Activated T-helper 1 cell treated with anti-CD3 and anti-CD28 coated beads, Interleukin-12 subunit alpha, Interleukin-12 subunit beta, Interleukin-2, Interleukin-4 antibody, amounts not matched to agents 30 ng/mL and 10 ng/mL and 1 ng/mL, durations not matched to agents 14 hours and 24 hours and 36 hours (primary cell): ENCODE data around the gene SEPTIN11. TPM values are rescaled to one million over a fixed set of nuclear protein-coding genes. Genes with fewer than 3 reads are reported as not detected.

ENCODE experiments used
- DNase-seq: peaks from one replicate; pipeline ENCODE4 v3.0.0; 2021; ENCODE audit warnings: low spot score
- H3K27ac Mint-ChIP-seq: one replicate; pipeline ENCODE4 v1.8.0; 2021; ENCODE audit warnings: mild to moderate bottlenecking, mixed read lengths
- H3K27me3 Mint-ChIP-seq: one replicate; pipeline ENCODE4 v1.8.0; 2022; ENCODE audit warnings: mild to moderate bottlenecking, moderate library complexity, mixed read lengths; ENCODE audit not compliant: insufficient read depth
- H3K36me3 Mint-ChIP-seq: one replicate; pipeline ENCODE4 v1.8.0; 2021; ENCODE audit warnings: low read depth, mixed read lengths
- H3K4me1 Mint-ChIP-seq: one replicate; pipeline ENCODE4 v1.8.0; 2021; ENCODE audit warnings: low read depth, mixed read lengths
- H3K4me3 Mint-ChIP-seq: one replicate; pipeline ENCODE4 v1.8.0; 2021; ENCODE audit warnings: mild to moderate bottlenecking, moderate library complexity, mixed read lengths
- H3K9me3 Mint-ChIP-seq: one replicate; pipeline ENCODE4 v1.8.0; 2021; ENCODE audit warnings: mixed read lengths
- intact Hi-C: fragments of 100-400 bp; cut with micrococcal nuclease; formaldehyde crosslinking; loops from one replicate; pipeline ENCODE4 v1.15.1; 2024
- total RNA-seq: library from RNA; stranded (reverse); gene quantifications from 2 replicates; pipeline ENCODE4 v1.2.3, GENCODE V29; 2022

Gene SEPTIN11
- total RNA-seq, 1 donor from 2014 or later = 23.6 TPM

- H3K4me3 Mint-ChIP-seq = no peak overlapping the region
- H3K9me3 Mint-ChIP-seq = peaks cover 4% of the 10 kb centered on the region
- H3K36me3 Mint-ChIP-seq = no peaks in the 10 kb centered on the region
- no peak for DNase-seq
- intact Hi-C loops = no loop called here
- peaks cover 4% of the 10 kb centered on the region for H3K27me3 Mint-ChIP-seq
- no peaks in the 10 kb centered on the region for H3K4me1 Mint-ChIP-seq
- H3K27ac Mint-ChIP-seq = no peak overlapping the region
Observed at GRCh38 chr4:76972306-76972705, 22.8 kb downstream of the SEPTIN11 start.

GRCh38 chr4:76974150-76974549, 24.6 kb downstream of the SEPTIN11 start:
- intact Hi-C loops = no loop called here
- no peak overlapping the region for H3K27ac Mint-ChIP-seq
- no peak for DNase-seq
- peaks cover 15% of the 10 kb centered on the region for H3K4me1 Mint-ChIP-seq
- no peak overlapping the region for H3K4me3 Mint-ChIP-seq
- peaks cover 2% of the 10 kb centered on the region for H3K36me3 Mint-ChIP-seq
- H3K27me3 Mint-ChIP-seq = peaks cover 4% of the 10 kb centered on the region
- no peaks in the 10 kb centered on the region for H3K9me3 Mint-ChIP-seq

- intact Hi-C loops = no loop called here
Observed at GRCh38 chr4:76977113-76977512, 27.6 kb downstream of the SEPTIN11 start.

GRCh38 chr4:76977736-76978350, 28.3 kb downstream of the SEPTIN11 start:
- Mint-ChIP-seq H3K36me3 (peaks cover 4% of the 10 kb centered on the region), H3K27me3 (peaks cover 13% of the 10 kb centered on the region), H3K4me1 (peaks cover 34% of the 10 kb centered on the region), H3K27ac (no peak overlapping the region), H3K9me3 (no peaks in the 10 kb centered on the region), H3K4me3 (no peak overlapping the region)
- intact Hi-C loops = no loop called here
- no peak for DNase-seq

More at GRCh38 chr4:76977113-76977512, 27.6 kb downstream of the SEPTIN11 start:
- Mint-ChIP-seq H3K9me3 (no peaks in the 10 kb centered on the region), H3K4me3 (no peak overlapping the region), H3K4me1 (peaks cover 26% of the 10 kb centered on the region), H3K27ac (no peak overlapping the region), H3K27me3 (peaks cover 15% of the 10 kb centered on the region), H3K36me3 (peaks cover 4% of the 10 kb centered on the region)
- DNase-seq = no peak

DNA sequence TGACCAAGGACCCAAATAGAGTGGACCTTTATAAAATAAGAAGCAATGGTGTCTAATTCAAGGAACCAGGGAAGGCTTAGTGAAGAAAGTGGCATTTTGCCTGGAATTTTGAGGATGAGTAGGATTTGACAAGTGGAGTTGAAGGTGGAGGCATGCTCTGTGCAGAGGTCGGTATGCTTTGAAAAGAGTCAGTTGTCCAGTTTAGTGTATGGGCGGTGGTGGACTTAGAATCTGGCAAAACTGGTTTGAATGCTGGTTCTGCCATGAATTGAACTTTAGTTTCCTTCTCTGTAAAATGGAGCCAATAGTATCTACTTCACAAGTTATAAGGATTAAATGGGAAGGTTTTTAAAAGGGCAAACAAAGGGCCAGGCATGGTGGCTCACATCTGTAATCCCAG, 29.7 kb downstream of the SEPTIN11 start:
- Mint-ChIP-seq H3K27me3 (peaks cover 13% of the 10 kb centered on the region), H3K36me3 (peaks cover 4% of the 10 kb centered on the region), H3K4me3 (no peak overlapping the region), H3K9me3 (no peaks in the 10 kb centered on the region), H3K27ac (no peak overlapping the region), H3K4me1 (peaks cover 47% of the 10 kb centered on the region)
- no peak for DNase-seq
- intact Hi-C loops = no loop called here

DNA sequence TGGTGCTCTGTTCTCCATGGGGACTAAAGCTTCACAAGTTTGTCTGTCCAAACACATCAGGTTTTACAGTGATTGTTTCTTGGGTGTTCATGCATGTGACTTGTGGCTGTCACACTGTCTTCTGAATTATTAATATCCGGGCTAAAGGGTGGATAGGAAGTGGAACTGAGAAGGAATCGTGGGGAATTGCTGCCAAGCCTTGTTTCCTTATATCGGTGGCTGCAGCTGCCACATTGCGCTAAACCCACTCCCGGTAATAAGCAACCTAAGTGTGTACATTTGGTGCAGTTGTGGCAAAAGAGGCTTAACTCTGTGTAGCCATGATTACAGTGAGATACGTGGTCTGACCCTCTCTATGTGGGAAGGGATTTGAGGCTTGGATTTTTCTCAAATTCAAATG, 30.7 kb downstream of the SEPTIN11 start:
- no peak overlapping the region for H3K4me3 Mint-ChIP-seq
- DNase-seq = no peak
- H3K27ac Mint-ChIP-seq = no peak overlapping the region
- H3K36me3 Mint-ChIP-seq = peaks cover 4% of the 10 kb centered on the region
- peaks cover 13% of the 10 kb centered on the region for H3K27me3 Mint-ChIP-seq
- peaks cover 57% of the 10 kb centered on the region for H3K4me1 Mint-ChIP-seq
- intact Hi-C loops = no loop called here
- H3K9me3 Mint-ChIP-seq = no peaks in the 10 kb centered on the region

- intact Hi-C loops = no loop called here
- peaks cover 57% of the 10 kb centered on the region for H3K4me1 Mint-ChIP-seq
- no peaks in the 10 kb centered on the region for H3K9me3 Mint-ChIP-seq
Observed at GRCh38 chr4:76981644-76982043, 32.1 kb downstream of the SEPTIN11 start.

GRCh38 chr4:76982638-76983584, 33.4 kb downstream of the SEPTIN11 start:
- intact Hi-C loops = no loop called here
- H3K27me3 Mint-ChIP-seq = peaks cover 20% of the 10 kb centered on the region
- peaks cover 63% of the 10 kb centered on the region for H3K4me1 Mint-ChIP-seq
- H3K9me3 Mint-ChIP-seq = no peaks in the 10 kb centered on the region
- no peak for DNase-seq
- peak overlapping the region; percentile 16 for H3K4me3 Mint-ChIP-seq
- H3K36me3 Mint-ChIP-seq = peaks cover 4% of the 10 kb centered on the region
- no peak overlapping the region for H3K27ac Mint-ChIP-seq

More at GRCh38 chr4:76981644-76982043, 32.1 kb downstream of the SEPTIN11 start:
- H3K27me3 Mint-ChIP-seq = peaks cover 17% of the 10 kb centered on the region
- H3K4me3 Mint-ChIP-seq = no peak overlapping the region
- H3K27ac Mint-ChIP-seq = no peak overlapping the region
- peaks cover 4% of the 10 kb centered on the region for H3K36me3 Mint-ChIP-seq
- DNase-seq = no peak

GRCh38 chr4:76984127-76984526, 34.6 kb downstream of the SEPTIN11 start:
- intact Hi-C loops = loop anchor here (1.0 to 2.0 kb wide), 2 partner anchors 15 to 24 kb away; no protein-coding TSS in a partner anchor

GRCh38 chr4:76984788-76985211, 35.2 kb downstream of the SEPTIN11 start:
- peaks cover 65% of the 10 kb centered on the region for H3K4me1 Mint-ChIP-seq
- H3K27me3 Mint-ChIP-seq = peaks cover 17% of the 10 kb centered on the region
- H3K9me3 Mint-ChIP-seq = peaks cover 2% of the 10 kb centered on the region
- no peak for DNase-seq
- H3K36me3 Mint-ChIP-seq = peaks cover 4% of the 10 kb centered on the region
- H3K4me3 Mint-ChIP-seq = no peak overlapping the region
- intact Hi-C loops = loop anchor here (1.0 to 2.0 kb wide), 2 partner anchors 14 to 24 kb away; no protein-coding TSS in a partner anchor
- H3K27ac Mint-ChIP-seq = no peak overlapping the region

More at GRCh38 chr4:76984127-76984526, 34.6 kb downstream of the SEPTIN11 start:
- H3K27ac Mint-ChIP-seq = peak overlapping the region; percentile 5
- H3K4me1 Mint-ChIP-seq = peaks cover 63% of the 10 kb centered on the region
- H3K36me3 Mint-ChIP-seq = peaks cover 3% of the 10 kb centered on the region
- no peaks in the 10 kb centered on the region for H3K9me3 Mint-ChIP-seq
- peaks cover 20% of the 10 kb centered on the region for H3K27me3 Mint-ChIP-seq
- peak overlapping the region; percentile 13 for H3K4me3 Mint-ChIP-seq
- DNase-seq = no peak

- intact Hi-C loops = no loop called here
- peaks cover 8% of the 10 kb centered on the region for H3K27me3 Mint-ChIP-seq
- H3K9me3 Mint-ChIP-seq = peaks cover 8% of the 10 kb centered on the region
- no peak for DNase-seq
- H3K36me3 Mint-ChIP-seq = peaks cover 5% of the 10 kb centered on the region
- H3K4me1 Mint-ChIP-seq = peaks cover 69% of the 10 kb centered on the region
- no peak overlapping the region for H3K4me3 Mint-ChIP-seq
- no peak overlapping the region for H3K27ac Mint-ChIP-seq
Observed at GRCh38 chr4:76987153-76987591, 37.6 kb downstream of the SEPTIN11 start.

DNA sequence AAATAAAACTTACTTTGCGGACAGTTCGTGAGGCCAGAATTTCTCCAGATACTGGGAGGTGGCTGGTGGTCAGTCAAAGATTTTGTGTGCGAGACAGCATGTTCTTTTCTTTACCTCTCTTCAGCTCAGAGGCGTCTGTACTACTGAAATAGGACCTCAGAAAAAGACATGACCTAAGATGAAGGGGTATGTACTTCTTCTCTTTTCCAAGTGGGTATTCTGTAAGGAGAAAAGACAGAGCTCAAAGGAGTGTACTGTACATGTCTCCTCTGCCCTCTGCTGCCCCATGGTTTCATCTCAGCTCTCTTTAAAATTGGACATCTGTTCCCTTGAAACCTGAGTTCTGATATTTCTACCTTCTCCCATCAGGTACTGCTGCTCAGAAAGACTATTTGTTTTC, 38.1 kb downstream of the SEPTIN11 start:
- no peak for DNase-seq
- Mint-ChIP-seq H3K27me3 (peaks cover 8% of the 10 kb centered on the region), H3K36me3 (peaks cover 6% of the 10 kb centered on the region), H3K4me1 (peaks cover 68% of the 10 kb centered on the region), H3K27ac (no peak overlapping the region), H3K4me3 (no peak overlapping the region), H3K9me3 (peaks cover 8% of the 10 kb centered on the region)
- intact Hi-C loops = no loop called here
